Activated gamma-delta T cell (primary cell): ENCODE data around the gene NELFCD.
A peak's percentile ranks its signal among the peaks of the same experiment; 100 is the strongest.
"Not testable (repeated sequence)": the region's sequence is repeated elsewhere in the genome, so short reads cannot be mapped to it uniquely, and the experiment has no call there.

ENCODE experiments used
- DNase-seq: peaks from one replicate; lab custom pipeline; 2025; lab: John Stamatoyannopoulos, UW
- total RNA-seq, 2 donors: gene quantifications; one replicate each; lab custom pipeline; 2026; lab: John Stamatoyannopoulos, UW

Gene NELFCD
- total RNA-seq: 74.0 to 103 reads per million in 2 donors

- peak; percentile 82 for DNase-seq
These were observed at the start of gene NELFCD for GRCh38 chr20:58980711-58981627. Gene NELFCD, plus strand, starts transcription at chr20:58981256. Its CDS starts 54 bp downstream, at chr20:58981310.

- no peak for DNase-seq
These were observed 48.9 kb upstream of the NELFCD start for GRCh38 chr20:58932170-58932569.

GRCh38 chr20:58938078-58938477 lies 43.0 kb upstream of the NELFCD start:
- DNase-seq: no peak

GRCh38 chr20:58938541-58938940 lies 42.5 kb upstream of the NELFCD start:
- DNase-seq: no peak

GRCh38 chr20:58941471-58941870 lies 39.6 kb upstream of the NELFCD start:
- DNase-seq: no peak

GRCh38 chr20:58942549-58942948 lies 38.5 kb upstream of the NELFCD start:
- DNase-seq: no peak

GRCh38 chr20:58944610-58945009 lies 36.4 kb upstream of the NELFCD start:
- no peak for DNase-seq

- no peak for DNase-seq
These were observed 35.0 kb upstream of the NELFCD start for GRCh38 chr20:58945965-58946631.

- DNase-seq: not testable (repeated sequence)
These were observed 33.2 kb upstream of the NELFCD start for GRCh38 chr20:58947797-58948388.

- no peak for DNase-seq
These were observed 30.5 kb upstream of the NELFCD start for GRCh38 chr20:58950603-58951002.

- no peak for DNase-seq
These were observed 28.0 kb upstream of the NELFCD start for GRCh38 chr20:58953050-58953449.

- DNase-seq: no peak
These were observed 25.0 kb upstream of the NELFCD start for GRCh38 chr20:58956078-58956477.

GRCh38 chr20:58959652-58960051 lies 21.4 kb upstream of the NELFCD start:
- no peak for DNase-seq

GRCh38 chr20:58963060-58963584 lies 17.9 kb upstream of the NELFCD start:
- no peak for DNase-seq

GRCh38 chr20:58963922-58964321 lies 17.1 kb upstream of the NELFCD start:
- not testable (repeated sequence) for DNase-seq

- no peak for DNase-seq
These were observed 15.6 kb upstream of the NELFCD start for GRCh38 chr20:58965270-58966064.

GRCh38 chr20:58967652-58968429 lies 13.2 kb upstream of the NELFCD start:
- no peak for DNase-seq

GRCh38 chr20:58969439-58969838 lies 11.6 kb upstream of the NELFCD start:
- no peak for DNase-seq

- DNase-seq: no peak
These were observed 10.9 kb upstream of the NELFCD start for GRCh38 chr20:58970146-58970545.

- DNase-seq: no peak
These were observed 9.6 kb upstream of the NELFCD start for GRCh38 chr20:58971429-58971828.

GRCh38 chr20:58973179-58973578 lies 7.9 kb upstream of the NELFCD start:
- no peak for DNase-seq
